ENCODE measurements around the gene LRRC71. TPM values are rescaled to one million over a fixed set of nuclear protein-coding genes. Genes with fewer than 3 reads are reported as not detected.

Gene LRRC71
- total RNA-seq, 4 donors from 2014 or later = not detected

- no peak overlapping the region for H3K4me3 ChIP-seq (ENCODE audit: low read depth, poor library complexity, severe bottlenecking)
- DNase-seq (ENCODE audit: low spot score in 2 of 2) = no peak
- no peak for TF ChIP-seq POLR2A (IDR thresholded peaks at IDR 0.05)
- TF ChIP-seq CTCF (IDR thresholded peaks at IDR 0.05) = no peak
- intact Hi-C loops (cut with DNase I; ENCODE audit: low total_unique reads) = no loop called here
- 76 to 83% methylated on average over 2 of the region's 2 CpGs for WGBS, 2 donors
Observed at GRCh38 chr1:156959414-156959813, 39.0 kb downstream of the LRRC71 start.

- WGBS, 2 donors = 93 to 94% methylated on average over 6 of the region's 6 CpGs
- intact Hi-C loops (cut with DNase I; ENCODE audit: low total_unique reads) = no loop called here
Observed at GRCh38 chr1:156959925-156960324, 39.5 kb downstream of the LRRC71 start.

GRCh38 chr1:156961709-156962108 is 41.3 kb downstream of the LRRC71 start:
- intact Hi-C loops (cut with DNase I; ENCODE audit: low total_unique reads) = no loop called here
- H3K4me3 ChIP-seq (ENCODE audit: low read depth, poor library complexity, severe bottlenecking) = no peak overlapping the region
- 70 to 81% methylated on average over 4 of the region's 4 CpGs for WGBS, 2 donors

More at GRCh38 chr1:156959925-156960324, 39.5 kb downstream of the LRRC71 start:
- no peak overlapping the region for H3K4me3 ChIP-seq (ENCODE audit: low read depth, poor library complexity, severe bottlenecking)
- DNase-seq (ENCODE audit: low spot score in 2 of 2) = no peak
- TF ChIP-seq CTCF (IDR thresholded peaks at IDR 0.05) = no peak
- TF ChIP-seq POLR2A (IDR thresholded peaks at IDR 0.05) = no peak

GRCh38 chr1:156963621-156964020 is 43.2 kb downstream of the LRRC71 start:
- intact Hi-C loops (cut with DNase I; ENCODE audit: low total_unique reads) = no loop called here
- WGBS, 2 donors = 26 to 45% methylated on average over 3 of the region's 3 CpGs
- DNase-seq (ENCODE audit: low spot score in 2 of 2) = peak in 1 of 2 donors; percentile 22
- no peak overlapping the region for H3K4me3 ChIP-seq (ENCODE audit: low read depth, poor library complexity, severe bottlenecking)
- TF ChIP-seq POLR2A (IDR thresholded peaks at IDR 0.05) (no peak), CTCF (IDR thresholded peaks at IDR 0.05) (no peak)

More at GRCh38 chr1:156961709-156962108, 41.3 kb downstream of the LRRC71 start:
- no peak for DNase-seq (ENCODE audit: low spot score in 2 of 2)
- no peak for TF ChIP-seq POLR2A (IDR thresholded peaks at IDR 0.05)
- TF ChIP-seq CTCF (IDR thresholded peaks at IDR 0.05) = no peak

- intact Hi-C loops (cut with DNase I; ENCODE audit: low total_unique reads) = no loop called here
- WGBS, 2 donors = 90 to 98% methylated on average over 2 of the region's 2 CpGs
- DNase-seq (ENCODE audit: low spot score in 2 of 2) = no peak
- no peak overlapping the region for H3K4me3 ChIP-seq (ENCODE audit: low read depth, poor library complexity, severe bottlenecking)
- TF ChIP-seq POLR2A (IDR thresholded peaks at IDR 0.05) (no peak), CTCF (IDR thresholded peaks at IDR 0.05) (no peak)
Observed at GRCh38 chr1:156964441-156964840, 44.0 kb downstream of the LRRC71 start.

GRCh38 chr1:156969496-156969895 is 49.1 kb downstream of the LRRC71 start:
- TF ChIP-seq CTCF (IDR thresholded peaks at IDR 0.05) (no peak), POLR2A (IDR thresholded peaks at IDR 0.05) (no peak)
- no peak for DNase-seq (ENCODE audit: low spot score in 2 of 2)
- intact Hi-C loops (cut with DNase I; ENCODE audit: low total_unique reads) = no loop called here
- H3K4me3 ChIP-seq (ENCODE audit: low read depth, poor library complexity, severe bottlenecking) = no peak overlapping the region
- WGBS, 2 donors = 94 to 97% methylated on average over 3 of the region's 3 CpGs

Data from lower leg skin (tissue), 4 donors.